ENCODE data around the gene CLDN7.

Gene CLDN7

DNA sequence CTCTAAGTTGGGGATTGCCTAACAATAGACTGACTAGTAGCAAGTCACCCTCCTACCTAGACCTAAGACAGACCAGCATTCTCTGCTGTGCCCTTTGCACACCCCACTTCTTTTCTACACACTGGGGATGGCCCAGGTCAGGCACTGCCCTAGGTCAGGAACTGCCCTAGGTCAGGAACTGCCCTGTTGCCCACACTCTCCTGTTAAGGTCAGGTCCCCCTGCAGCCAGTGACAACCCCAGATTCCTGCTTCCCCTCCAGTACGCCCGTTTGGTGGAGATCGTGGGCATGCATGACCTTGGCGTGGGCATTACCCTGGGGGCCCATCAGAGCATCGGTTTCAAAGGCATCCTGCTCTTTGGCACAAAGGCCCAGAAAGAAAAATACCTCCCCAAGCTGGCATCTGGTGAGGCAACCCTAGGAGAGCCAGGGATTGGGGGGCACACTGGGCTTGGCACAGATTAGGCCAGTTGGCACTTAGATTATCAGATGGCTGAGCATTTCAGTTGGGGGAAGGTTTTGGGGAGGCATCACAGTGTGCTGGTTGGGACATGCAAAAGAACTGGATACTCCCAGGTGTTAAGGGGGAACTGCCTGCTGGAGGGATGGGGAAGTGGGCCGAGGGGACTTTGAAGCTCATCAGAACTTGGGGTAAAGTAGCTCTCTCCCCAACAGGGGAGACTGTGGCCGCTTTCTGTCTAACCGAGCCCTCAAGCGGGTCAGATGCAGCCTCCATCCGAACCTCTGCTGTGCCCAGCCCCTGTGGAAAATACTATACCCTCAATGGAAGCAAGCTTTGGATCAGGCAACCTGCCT is 40.8 kb downstream of the CLDN7 start:
- H3K4me3 ChIP-seq (ENCODE audit: low read depth, low read length), result no peak overlapping the region

DNA sequence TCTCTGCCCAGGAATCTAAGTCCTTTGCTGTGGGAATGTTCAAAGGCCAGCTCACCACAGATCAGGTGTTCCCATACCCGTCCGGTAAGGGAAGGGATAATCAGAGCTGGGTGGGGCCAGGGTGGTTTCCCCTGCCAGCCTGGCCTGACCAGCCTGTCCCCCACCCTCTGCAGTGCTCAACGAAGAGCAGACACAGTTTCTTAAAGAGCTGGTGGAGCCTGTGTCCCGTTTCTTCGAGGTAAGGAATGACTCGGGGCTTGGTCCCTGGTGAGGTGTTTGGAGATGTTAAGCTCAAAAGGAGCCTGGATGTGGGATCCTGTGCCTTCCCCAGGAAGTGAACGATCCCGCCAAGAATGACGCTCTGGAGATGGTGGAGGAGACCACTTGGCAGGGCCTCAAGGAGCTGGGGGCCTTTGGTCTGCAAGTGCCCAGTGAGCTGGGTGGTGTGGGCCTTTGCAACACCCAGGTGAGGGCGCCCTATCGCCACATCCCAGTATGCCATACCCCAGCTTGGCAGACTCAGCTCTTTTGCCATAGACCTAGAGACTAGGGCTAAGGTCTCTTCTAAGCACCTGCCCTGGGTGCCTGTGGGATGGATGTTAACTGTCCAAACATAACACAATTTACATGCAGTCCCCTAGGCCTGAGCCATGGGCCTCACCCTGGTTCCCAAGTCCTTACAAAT is 41.5 kb downstream of the CLDN7 start:
- peak overlapping the region; percentile 91 for H3K4me3 ChIP-seq (ENCODE audit: low read depth, low read length)

DNA sequence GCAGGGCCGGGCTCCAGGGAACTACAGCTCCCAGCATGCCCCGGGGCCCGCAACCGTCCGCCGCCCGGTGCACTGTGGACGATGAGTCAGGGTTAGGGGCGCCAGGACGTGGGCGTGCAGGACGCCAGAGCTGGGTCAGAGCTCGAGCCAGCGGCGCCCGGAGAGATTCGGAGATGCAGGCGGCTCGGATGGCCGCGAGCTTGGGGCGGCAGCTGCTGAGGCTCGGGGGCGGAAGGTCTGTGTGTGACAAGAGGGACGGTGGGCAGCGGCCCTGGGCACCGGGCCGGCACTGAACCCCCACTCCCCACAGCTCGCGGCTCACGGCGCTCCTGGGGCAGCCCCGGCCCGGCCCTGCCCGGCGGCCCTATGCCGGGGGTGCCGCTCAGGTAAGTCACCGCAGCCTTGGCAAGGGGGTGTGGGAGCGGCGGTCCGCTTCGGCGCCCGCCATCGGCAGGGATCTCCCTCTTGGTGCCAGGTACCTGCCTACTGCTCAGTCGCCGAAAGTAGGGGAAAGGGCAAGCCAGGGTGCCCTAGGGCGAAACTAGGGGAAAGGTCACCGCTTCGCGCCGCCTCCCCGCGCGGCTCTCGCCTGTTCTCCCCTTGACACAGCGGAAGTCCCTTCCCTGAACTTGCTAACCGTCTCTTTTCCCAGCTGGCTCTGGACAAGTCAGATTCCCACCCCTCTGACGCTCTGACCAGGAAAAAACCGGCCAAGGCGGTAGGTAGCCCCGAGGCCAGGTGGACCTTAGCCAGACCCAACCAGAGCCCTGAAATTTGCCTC is 42.3 kb downstream of the CLDN7 start, which contains the start of the genes ACADVL and DLG4:
TSS of gene ACADVL (plus strand) at position 127 of the 781 bp plus-strand sequence. CDS start at position 174, 47 bp downstream.
TSS of gene DLG4 (minus strand) at position 25 of the 781 bp plus-strand sequence.
- peak within 1 kb of the TSS; percentile 91 for H3K4me3 ChIP-seq (ENCODE audit: low read depth, low read length)

DNA sequence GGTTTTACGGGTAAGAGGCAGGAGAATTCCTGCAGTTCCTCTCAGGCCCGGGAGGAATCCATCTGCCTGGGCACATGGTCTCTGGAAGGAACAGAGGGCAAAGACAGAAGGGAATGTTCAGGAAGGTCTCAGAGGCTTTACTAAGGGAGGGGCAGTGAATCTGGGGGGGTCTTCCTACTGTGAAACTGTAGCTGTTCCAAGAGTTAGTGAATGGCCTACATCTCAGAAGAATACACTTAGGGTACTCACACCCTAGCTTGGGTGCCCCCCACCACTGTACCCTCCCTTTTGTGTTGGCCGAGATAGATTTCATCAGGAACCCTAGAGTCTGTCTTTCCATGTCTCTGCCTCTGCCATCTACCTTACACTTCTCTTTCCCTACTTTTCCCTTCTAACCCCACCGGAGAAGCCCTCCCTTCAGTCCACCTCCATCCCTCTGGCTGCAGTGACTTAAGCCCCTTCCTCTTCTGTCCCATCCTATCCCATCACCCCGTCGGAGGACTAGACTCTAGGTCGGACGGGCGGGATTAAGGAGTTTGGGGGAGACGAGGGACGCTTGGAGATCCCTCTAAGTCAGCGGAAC is 43.0 kb downstream of the CLDN7 start:
- H3K4me3 ChIP-seq (ENCODE audit: low read depth, low read length), result peak overlapping the region; percentile 91

DNA sequence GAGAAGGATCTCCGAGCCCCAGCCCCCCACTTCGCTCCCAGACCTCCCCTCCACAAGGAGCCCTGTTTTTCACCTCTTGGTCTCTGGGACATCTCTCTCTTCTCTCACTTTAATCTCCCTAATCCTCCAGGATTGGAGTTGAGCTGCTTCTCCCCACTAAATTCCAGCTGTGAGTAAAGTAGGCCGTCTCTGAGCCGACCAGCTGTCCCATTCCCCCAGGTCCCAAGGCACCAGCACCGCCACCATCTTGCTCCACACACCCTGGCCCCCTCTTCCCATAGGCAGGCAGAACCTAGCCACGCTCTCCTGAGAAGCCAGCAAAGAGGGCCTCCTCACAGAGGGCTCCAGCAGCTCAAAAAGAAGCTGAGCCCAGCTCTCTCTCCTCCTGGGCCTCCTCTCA is 43.5 kb downstream of the CLDN7 start:
- no peak overlapping the region for H3K4me3 ChIP-seq (ENCODE audit: low read depth, low read length)

DNA sequence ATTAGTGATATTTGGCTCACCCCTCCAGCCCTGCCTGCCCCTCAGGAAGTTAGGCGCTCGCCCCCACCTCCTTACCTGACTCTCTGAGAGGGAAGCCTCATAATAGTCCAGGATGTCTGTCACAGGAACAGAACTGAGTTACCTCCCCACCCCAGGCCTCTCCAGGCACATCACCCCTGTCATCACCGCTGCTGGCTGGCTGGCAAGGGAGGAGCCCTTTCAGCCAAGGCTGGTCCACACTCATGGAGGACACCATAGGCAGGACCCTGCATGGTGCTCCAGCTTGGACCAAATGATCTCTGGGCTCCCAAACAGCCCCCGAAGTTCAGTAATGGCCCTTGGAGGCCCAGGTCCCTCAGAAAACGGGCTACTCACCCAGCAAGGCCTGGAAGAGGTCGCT is 44.1 kb downstream of the CLDN7 start:
- H3K4me3 ChIP-seq (ENCODE audit: low read depth, low read length), result no peak overlapping the region

DNA sequence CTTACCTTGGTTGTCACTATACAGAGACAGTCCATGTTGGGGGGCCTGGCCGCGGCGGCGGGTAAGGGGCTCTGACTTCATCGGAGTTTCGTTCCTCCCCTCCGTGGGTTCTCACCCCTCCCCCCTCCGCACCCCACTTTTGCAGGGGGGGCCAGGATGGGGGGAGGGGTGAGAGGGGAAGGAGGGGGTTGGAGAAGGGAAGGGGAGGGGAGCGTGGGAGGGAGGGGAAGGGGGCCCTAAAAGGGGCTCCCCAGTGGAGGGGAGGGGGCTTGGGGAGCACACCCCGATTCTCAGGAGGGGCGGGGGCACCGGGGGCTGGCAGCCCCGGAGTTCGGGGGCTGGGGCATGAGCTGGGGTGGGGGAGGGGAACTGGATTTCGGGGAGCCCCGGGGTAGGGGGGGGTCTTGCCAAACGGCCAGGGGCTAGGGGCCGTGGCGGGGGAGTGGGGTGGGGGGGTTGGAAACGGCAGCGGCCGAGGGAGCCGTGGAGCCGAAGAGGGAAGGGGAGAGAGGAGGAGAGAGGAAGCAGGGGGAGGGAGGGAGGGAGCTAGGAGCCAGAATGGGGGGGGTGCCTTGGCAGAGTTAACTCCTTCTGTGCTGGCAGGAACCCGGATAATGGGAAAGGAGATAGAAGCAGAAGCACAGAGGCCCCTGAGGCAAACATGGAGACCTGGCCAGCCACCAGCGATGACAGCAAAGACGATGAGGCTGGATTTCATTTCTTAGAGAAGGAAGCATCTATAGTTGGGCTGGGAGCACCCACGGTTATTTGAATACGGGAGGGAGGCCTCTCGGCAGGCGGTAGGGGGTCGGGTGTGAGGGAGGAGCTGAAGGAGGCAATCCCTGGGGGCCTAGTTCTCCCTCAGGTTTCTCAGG is 44.9 kb downstream of the CLDN7 start:
- peak overlapping the region; percentile 37 for H3K4me3 ChIP-seq (ENCODE audit: low read depth, low read length)

DNA sequence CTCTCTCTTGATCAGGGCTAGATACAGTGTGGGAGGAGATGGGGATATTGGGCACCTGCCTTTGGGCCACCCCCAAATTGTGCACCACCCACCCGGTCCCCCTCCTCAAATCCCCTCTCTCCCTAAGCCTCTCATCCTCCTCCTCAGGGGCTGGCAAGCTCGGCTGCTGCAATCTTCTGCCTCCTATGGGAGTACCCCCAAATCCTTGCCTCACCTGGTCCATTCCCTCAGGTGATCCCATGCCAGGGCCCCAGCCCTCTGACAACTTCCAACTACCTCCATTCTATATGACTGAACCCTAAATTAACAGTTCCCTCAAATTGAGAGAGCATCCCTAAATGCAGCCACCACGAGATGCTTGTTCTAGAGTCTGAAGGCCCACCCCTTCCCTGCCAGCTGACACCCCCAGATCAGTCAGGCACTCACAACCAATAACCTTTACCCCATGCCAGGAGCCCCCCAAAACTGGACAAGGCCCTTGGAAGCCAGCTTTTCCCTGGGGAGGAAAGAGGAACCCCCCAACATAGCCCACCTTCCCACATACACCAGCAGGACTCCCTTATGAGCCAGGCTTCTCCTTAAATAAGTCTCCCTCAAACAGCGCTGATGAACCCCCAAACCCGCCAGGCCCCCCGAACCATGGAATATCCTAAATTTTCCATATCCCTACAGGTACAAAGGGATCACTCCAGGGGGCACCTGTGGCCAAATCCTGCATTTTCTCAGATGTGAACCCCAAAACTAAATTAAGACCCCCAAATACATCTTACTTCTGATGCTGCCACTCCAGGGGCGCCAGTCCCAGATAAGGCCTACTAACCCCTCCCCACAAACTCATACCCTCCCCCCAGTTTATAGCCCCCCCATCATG is 45.8 kb downstream of the CLDN7 start:
- peak overlapping the region; percentile 37 for H3K4me3 ChIP-seq (ENCODE audit: low read depth, low read length)

DNA sequence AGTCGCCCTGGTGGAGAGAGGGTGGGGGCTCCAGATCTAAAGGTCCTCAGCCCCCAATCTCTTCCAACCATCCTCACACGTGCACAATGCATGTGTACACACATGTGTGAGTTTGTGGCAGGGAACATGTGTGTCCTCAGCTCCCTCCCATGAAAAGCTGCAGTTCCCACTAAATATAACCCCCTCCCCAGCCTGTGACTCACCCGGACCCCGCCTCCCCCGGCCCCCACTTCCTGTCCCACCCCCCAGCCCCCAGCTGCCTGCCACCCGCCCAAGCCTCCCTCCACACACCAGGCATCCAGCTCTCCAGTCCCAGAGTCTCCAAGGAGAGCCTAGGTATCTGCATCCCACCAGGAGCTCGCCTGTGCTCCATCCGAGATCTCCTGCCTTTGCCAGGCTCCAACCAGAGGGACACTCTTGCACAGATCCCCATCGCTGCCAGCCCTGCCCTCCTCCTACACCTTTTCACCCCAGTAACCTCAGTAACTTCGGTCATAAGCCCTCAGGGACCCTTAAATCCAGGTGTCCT is 46.6 kb downstream of the CLDN7 start:
- peak overlapping the region; percentile 33 for H3K4me3 ChIP-seq (ENCODE audit: low read depth, low read length)

DNA sequence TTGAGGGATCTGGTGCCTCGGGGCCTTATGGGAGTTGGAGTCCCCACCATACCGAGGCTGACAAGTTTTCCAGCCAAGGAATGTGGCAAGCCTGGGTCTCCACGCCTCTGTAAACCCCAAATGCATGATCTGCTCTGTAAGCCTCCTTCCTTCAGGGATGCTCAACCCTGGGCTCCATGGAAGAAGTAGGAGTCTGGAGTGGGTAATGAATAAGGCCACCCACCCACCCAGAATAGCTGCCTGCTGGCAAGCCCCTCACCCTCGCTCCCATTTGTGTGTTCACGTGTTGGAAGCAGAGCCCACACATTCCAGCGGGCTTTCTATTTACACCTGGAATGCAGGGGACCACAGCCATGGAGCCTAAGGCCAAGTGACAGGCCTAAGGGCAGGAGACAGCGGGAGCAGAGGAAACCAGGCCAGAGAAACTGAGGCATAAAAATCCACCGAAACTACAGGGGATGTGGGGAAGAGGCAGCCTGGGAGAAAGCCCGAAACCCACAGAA is 47.1 kb downstream of the CLDN7 start:
- H3K4me3 ChIP-seq (ENCODE audit: low read depth, low read length), result peak overlapping the region; percentile 25

DNA sequence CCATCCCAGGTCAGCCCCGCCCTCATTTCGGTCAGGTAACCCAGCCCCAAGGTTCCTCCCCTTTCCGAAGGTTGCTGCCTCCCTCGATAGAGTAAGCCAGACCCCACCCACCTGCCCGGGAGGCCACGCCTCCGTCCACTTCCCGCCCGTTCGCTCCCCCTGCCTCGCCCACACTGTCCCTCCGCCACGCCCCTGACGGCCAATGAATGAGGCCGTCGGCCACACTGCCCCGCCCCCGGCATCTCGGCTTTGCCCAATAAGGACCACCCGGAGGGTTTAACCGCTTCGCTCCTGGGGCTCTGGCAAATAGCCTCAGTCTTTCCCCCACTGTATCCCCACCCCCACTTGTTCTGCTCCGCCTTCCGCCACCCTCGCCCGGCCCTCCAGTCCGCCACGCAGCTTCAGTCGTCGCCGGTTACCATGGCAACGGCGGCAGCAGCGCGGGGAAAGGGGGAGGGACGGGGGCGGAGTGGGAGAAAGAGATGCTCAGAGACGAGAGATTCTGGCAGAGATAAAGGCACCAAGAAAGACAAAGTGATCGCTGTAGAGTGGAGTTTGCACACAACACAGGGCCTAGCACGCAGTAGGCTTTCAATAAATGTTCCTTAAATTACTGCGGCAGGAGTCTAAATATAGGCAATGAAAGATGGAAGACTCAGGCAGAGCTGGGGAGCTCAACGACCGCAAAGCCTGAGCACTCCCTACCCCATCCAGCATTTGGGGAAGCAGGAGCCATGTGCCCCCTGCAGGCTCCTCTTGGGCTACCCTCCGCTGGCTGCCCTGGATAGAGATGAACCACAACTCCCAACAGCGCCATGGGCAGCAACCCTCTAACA is 47.8 kb downstream of the CLDN7 start:
- peak overlapping the region; percentile 41 for H3K4me3 ChIP-seq (ENCODE audit: low read depth, low read length)

DNA sequence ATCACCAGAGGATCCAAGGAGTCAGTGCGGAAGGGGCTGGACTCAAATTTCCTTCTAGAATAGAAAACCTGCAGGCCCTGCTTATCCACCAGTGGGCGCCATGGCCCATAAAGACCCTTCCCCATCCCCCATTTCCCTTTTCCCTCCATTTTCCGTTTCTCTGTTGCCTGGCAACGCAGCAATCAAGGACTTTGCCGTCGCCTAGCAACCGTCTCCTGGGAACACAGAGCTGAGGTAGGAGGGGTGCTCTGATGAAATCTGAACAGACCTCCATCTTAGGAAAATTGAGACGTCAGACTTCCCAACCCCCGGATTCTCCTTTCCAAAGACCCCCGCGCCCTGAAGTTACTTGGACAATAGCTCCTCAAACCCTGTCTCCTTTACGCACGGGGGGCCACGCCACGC is 48.4 kb downstream of the CLDN7 start:
- H3K4me3 ChIP-seq (ENCODE audit: low read depth, low read length), result peak overlapping the region; percentile 41

DNA sequence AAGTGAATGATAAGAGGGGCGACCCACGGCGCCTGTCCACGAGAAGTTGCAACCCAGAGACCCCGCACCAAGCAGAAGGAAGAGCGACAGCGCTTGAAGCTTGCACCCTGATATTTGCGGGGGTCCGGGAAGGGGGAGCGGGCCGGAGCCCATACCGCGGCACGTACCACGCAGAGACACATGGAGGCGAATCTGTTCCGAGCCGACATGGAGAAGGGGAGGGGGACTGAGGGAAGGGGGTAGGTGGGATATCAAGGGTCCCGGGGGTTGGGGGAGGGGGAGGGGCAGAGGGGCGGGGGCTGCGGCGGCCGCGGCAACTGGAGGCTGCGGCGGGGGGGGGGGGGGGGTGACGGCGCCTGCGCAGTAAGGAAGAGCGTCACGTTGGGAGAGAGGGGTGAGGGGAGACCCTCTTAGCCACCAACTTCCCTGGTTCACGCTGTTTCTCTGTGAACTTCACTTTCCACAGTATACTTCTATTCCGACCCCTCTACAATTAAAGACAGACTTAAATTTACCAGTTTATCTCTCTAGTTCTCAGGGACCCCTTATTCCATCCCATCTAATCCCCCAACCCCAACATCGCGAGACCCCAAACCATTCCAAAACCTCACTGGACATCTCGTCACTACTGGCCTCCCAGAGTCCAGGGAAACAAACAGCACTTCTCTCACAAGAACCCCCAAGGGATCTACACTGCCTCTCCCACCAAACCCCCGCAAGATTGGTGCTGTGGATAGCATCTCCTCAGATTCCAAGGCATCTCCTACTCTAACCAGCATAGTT is 50.6 kb downstream of the CLDN7 start:
- peak overlapping the region; percentile 44 for H3K4me3 ChIP-seq (ENCODE audit: low read depth, low read length)
